ENCODE data around the gene IMPDH1.

DNA sequence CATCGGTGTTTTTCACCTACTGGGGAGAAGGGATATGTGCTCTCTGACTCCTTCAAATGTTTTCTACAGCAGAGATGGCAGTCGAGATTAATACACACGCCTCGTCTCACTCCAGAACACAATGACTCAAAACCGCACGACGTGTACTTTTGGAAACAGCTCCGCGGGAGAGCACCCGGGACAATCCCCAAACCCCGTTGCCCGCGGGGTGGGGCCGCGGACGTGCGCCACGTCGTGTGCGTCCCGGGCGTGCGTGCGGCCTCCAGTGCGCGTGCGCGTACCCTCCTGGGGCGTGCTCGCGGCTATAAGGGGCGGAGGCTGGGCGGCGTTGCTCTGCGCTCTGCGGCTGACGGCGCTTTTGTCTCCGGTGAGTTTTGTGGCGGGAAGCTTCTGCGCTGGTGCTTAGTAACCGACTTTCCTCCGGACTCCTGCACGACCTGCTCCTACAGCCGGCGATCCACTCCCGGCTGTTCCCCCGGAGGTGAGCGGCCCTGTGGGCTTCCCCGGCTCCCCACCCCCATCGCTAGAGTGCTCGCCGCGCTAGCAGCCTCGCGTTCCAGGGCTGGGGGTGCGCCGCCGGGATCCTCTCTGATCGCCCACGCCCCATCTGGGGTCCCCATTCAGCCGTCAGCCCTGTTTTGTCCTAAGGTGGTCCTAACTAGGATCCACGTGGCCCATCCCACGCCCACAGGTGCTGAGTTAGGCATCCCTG is 45.9 kb upstream of the IMPDH1 start, which contains the start of gene HILPDA:
- TF ChIP-seq, protein P1, sequence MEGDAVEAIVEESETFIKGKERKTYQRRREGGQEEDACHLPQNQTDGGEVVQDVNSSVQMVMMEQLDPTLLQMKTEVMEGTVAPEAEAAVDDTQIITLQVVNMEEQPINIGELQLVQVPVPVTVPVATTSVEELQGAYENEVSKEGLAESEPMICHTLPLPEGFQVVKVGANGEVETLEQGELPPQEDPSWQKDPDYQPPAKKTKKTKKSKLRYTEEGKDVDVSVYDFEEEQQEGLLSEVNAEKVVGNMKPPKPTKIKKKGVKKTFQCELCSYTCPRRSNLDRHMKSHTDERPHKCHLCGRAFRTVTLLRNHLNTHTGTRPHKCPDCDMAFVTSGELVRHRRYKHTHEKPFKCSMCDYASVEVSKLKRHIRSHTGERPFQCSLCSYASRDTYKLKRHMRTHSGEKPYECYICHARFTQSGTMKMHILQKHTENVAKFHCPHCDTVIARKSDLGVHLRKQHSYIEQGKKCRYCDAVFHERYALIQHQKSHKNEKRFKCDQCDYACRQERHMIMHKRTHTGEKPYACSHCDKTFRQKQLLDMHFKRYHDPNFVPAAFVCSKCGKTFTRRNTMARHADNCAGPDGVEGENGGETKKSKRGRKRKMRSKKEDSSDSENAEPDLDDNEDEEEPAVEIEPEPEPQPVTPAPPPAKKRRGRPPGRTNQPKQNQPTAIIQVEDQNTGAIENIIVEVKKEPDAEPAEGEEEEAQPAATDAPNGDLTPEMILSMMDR (IDR thresholded peaks at IDR 0.05), result no peak
- TF ChIP-seq EZH2 (IDR thresholded peaks at IDR 0.05; ENCODE audit: borderline replicate concordance, insufficient read depth, low read depth, low read length, poor library complexity, severe bottlenecking), result no peak

All from B cell (primary cell).